HepG2 (cell line): ENCODE data around the gene ARHGAP33. TPM values are rescaled to one million over a fixed set of nuclear protein-coding genes. Genes with fewer than 3 reads are reported as not detected.

ENCODE experiments used
- AGO1 ChIP-seq: fragments of 200-400 bp; formaldehyde crosslinking; IDR thresholded peaks from 2 replicates; pipeline ENCODE4 v1.6.1; 2017; ENCODE audit warnings: mild to moderate bottlenecking, low read depth, low read length, moderate library complexity; ENCODE audit not compliant: poor library complexity, severe bottlenecking
- ASH2L ChIP-seq: fragments of 300-600, 200-600 bp; sonication (generic); IDR thresholded peaks from 2 replicates; pipeline ENCODE4 v1.7.0; 2017; ENCODE audit warnings: low read depth, mild to moderate bottlenecking, moderate library complexity, mixed read lengths, low read length; ENCODE audit not compliant: insufficient read length
- ATF7-NPFF ChIP-seq: sonication (generic); formaldehyde crosslinking; IDR thresholded peaks from 2 replicates; pipeline ENCODE4 v1.8.1; 2023; ENCODE audit warnings: mild to moderate bottlenecking, low read depth, missing genetic modification reagents, moderate library complexity
- FOSL2 ChIP-seq: sonication (generic); formaldehyde crosslinking; IDR thresholded peaks from 2 replicates; pipeline ENCODE4 v1.4.0; 2020; ENCODE audit warnings: missing genetic modification reagents
- HES4 ChIP-seq: sonication (generic); formaldehyde crosslinking; IDR thresholded peaks from 2 replicates; pipeline ENCODE4 v1.9.0; 2021; ENCODE audit warnings: mild to moderate bottlenecking, missing genetic modification reagents, borderline replicate concordance
- MEIS2 ChIP-seq: sonication (generic); formaldehyde crosslinking; IDR thresholded peaks from 2 replicates; pipeline ENCODE4 v1.9.0; 2021; ENCODE audit warnings: mild to moderate bottlenecking, missing genetic modification reagents
- MYNN ChIP-seq: sonication (generic); formaldehyde crosslinking; IDR thresholded peaks from 2 replicates; pipeline ENCODE4 v1.4.0; 2020; ENCODE audit warnings: mild to moderate bottlenecking, low read depth, missing genetic modification reagents
- PAXIP1 ChIP-seq: sonication (generic); formaldehyde crosslinking; conservative IDR thresholded peaks from 2 replicates; pipeline ENCODE4 v1.4.0; 2020; ENCODE audit warnings: mild to moderate bottlenecking, missing genetic modification reagents, moderate library complexity
- PBX2 ChIP-seq: IDR thresholded peaks from 2 replicates; pipeline ENCODE4 v1.6.1; 2016; ENCODE audit warnings: control low read depth
- POLR2G ChIP-seq: fragments of 200-400 bp; formaldehyde crosslinking; IDR thresholded peaks from 2 replicates; pipeline ENCODE4 v1.6.1; 2018; ENCODE audit warnings: mild to moderate bottlenecking, low read depth, low read length, moderate library complexity
- TBL1XR1 ChIP-seq: fragments of 150-350 bp; IDR thresholded peaks from 2 replicates; pipeline ENCODE4 v1.6.1; 2014; ENCODE audit warnings: borderline replicate concordance, low read length; ENCODE audit not compliant: partially characterized antibody
- ZBTB21 ChIP-seq: sonication (generic); formaldehyde crosslinking; IDR thresholded peaks from 2 replicates; pipeline ENCODE4 v1.4.0; 2020; ENCODE audit warnings: missing genetic modification reagents
- ZNF224 ChIP-seq: sonication (generic); formaldehyde crosslinking; IDR thresholded peaks from 2 replicates; pipeline ENCODE4 v1.5.0; 2020; ENCODE audit warnings: mild to moderate bottlenecking, missing genetic modification reagents
- ZNF414 ChIP-seq: sonication (generic); formaldehyde crosslinking; IDR thresholded peaks from 2 replicates; pipeline ENCODE4 v1.5.0; 2020; ENCODE audit warnings: missing genetic modification reagents
- ZNF446 ChIP-seq: sonication (generic); formaldehyde crosslinking; IDR thresholded peaks from 2 replicates; pipeline ENCODE4 v1.5.0; 2020; ENCODE audit warnings: mild to moderate bottlenecking, missing genetic modification reagents
- ZNF577 ChIP-seq: sonication (generic); formaldehyde crosslinking; IDR thresholded peaks from 2 replicates; pipeline ENCODE4 v1.4.0; 2020; ENCODE audit warnings: mild to moderate bottlenecking, low read depth, missing genetic modification reagents, borderline replicate concordance
- ZNF713 ChIP-seq: sonication (generic); formaldehyde crosslinking; IDR thresholded peaks from 2 replicates; pipeline ENCODE4 v1.4.0; 2020; ENCODE audit warnings: mild to moderate bottlenecking, missing genetic modification reagents
- polyA plus RNA-seq, 8 experiments: library from polyadenylated mRNA; depleted of rRNA in 3 of 8; stranded (reverse) in 7 of 8; unstranded in 1 of 8; fragments of >200 nt; fragmentation: Illumina TruSeq in 4 of 8; extraction: Trizol in 4 of 8; gene quantifications; 2 replicates each; pipeline versions ENCODE4 v1.2.1 to v1.2.3, GENCODE V29; 2011 to 2016; ENCODE audit warnings: low read depth in 4 of 8, missing spikeins in 1 of 8, mixed read lengths in 1 of 8; ENCODE audit not compliant: insufficient read depth in 1 of 8
- total RNA-seq, 5 experiments: library from RNA; depleted of rRNA; stranded (reverse); fragments of >200 nt; fragmentation: Illumina TruSeq; extraction: Trizol; gene quantifications; 2 replicates each; pipeline ENCODE4 v1.2.3, GENCODE V29; 2016; ENCODE audit warnings: low read depth in 1 of 5
- TF ChIP-seq, protein P1 (sequence below): sonication (generic); formaldehyde crosslinking; IDR thresholded peaks from 2 replicates; pipeline ENCODE4 v1.4.0; 2020; ENCODE audit warnings: missing genetic modification reagents, mild to moderate bottlenecking, borderline replicate concordance
- TF ChIP-seq, protein P2 (sequence below): sonication (generic); formaldehyde crosslinking; IDR thresholded peaks from 2 replicates; pipeline ENCODE4 v1.8.1; 2022; ENCODE audit warnings: mild to moderate bottlenecking, missing genetic modification reagents

The ARHGAP33 gene
- total and polyA plus RNA-seq, 2 of the 13 experiments (the other 11 are each of a cell fraction or from before 2014, with no cell fraction given): 1.3 to 2.7 TPM

DNA sequence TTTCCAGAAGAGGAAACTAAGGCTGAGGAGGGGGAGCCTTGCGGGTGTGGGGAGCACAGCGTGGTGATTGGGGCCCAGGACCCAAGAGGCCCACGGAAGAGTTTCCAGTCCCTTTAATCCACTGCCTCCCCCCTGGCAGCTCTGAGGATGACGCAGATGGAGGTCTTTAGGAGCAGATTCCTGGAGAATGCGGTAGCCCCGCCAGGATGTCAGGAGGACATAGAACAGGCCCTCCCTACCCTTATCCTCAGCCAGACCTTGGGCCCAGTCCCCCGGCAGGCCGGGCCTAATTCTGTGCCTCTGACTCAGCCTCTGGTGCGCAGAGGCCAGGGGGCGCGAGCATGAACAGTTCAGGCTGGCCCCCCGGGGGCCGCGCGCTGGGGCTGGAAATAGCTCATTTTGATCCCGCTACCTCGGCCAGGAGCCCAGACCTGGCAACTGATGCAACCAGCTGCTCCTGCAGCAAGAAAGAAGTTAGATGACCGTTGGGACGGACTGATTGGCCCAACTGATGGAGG lies 18.1 kb upstream of the ARHGAP33 start (continued):
- TF ChIP-seq, protein P1, sequence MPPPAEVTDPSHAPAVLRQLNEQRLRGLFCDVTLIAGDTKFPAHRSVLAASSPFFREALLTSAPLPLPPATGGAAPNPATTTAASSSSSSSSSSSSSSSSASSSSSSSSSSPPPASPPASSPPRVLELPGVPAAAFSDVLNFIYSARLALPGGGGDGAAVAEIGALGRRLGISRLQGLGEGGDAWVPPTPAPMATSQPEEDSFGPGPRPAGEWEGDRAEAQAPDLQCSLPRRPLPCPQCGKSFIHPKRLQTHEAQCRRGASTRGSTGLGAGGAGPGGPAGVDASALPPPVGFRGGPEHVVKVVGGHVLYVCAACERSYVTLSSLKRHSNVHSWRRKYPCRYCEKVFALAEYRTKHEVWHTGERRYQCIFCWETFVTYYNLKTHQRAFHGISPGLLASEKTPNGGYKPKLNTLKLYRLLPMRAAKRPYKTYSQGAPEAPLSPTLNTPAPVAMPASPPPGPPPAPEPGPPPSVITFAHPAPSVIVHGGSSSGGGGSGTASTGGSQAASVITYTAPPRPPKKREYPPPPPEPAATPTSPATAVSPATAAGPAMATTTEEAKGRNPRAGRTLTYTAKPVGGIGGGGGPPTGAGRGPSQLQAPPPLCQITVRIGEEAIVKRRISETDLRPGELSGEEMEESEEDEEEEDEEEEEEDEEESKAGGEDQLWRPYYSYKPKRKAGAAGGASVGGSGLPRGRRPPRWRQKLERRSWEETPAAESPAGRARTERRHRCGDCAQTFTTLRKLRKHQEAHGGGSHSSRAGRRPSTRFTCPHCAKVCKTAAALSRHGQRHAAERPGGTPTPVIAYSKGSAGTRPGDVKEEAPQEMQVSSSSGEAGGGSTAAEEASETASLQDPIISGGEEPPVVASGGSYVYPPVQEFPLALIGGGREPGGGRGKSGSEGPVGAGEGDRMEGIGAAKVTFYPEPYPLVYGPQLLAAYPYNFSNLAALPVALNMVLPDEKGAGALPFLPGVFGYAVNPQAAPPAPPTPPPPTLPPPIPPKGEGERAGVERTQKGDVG: 0 out of 2 replicates have a peak, but pooled peaks have one; percentile 3
- TF ChIP-seq MYNN (CRISPR knock-in tag): no peak
- peak; percentile 13; the same call in 1 of the 2 replicates for TF ChIP-seq PAXIP1 (CRISPR knock-in tag)
- TF ChIP-seq, protein P2, sequence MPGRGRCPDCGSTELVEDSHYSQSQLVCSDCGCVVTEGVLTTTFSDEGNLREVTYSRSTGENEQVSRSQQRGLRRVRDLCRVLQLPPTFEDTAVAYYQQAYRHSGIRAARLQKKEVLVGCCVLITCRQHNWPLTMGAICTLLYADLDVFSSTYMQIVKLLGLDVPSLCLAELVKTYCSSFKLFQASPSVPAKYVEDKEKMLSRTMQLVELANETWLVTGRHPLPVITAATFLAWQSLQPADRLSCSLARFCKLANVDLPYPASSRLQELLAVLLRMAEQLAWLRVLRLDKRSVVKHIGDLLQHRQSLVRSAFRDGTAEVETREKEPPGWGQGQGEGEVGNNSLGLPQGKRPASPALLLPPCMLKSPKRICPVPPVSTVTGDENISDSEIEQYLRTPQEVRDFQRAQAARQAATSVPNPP: no peak
- TF ChIP-seq POLR2G: 0 out of 2 replicates have a peak, but pooled peaks have one; percentile 19
- TF ChIP-seq ZBTB21 (CRISPR knock-in tag): no peak
- 0 out of 2 replicates have a peak, but pooled peaks have one; percentile 35 for TF ChIP-seq ZNF224 (CRISPR knock-in tag)
- TF ChIP-seq ZNF446 (CRISPR knock-in tag): 0 out of 2 replicates have a peak, but pooled peaks have one; percentile 31
- no peak for TF ChIP-seq ASH2L
- no peak for TF ChIP-seq ZNF577
- TF ChIP-seq MEIS2 (CRISPR knock-in tag): peak; percentile 19; the same call in 1 of the 2 replicates
- TF ChIP-seq AGO1: peak; percentile 76
- no peak for TF ChIP-seq ZNF414
- no peak for TF ChIP-seq PBX2 (CRISPR knock-in tag)
- no peak for TF ChIP-seq TBL1XR1
- no peak for TF ChIP-seq ZNF713 (CRISPR knock-in tag)
- no peak for TF ChIP-seq ATF7-NPFF (CRISPR knock-in tag)
- TF ChIP-seq FOSL2: peak; percentile 29; the same call in 1 of the 2 replicates
- no peak for TF ChIP-seq HES4 (CRISPR knock-in tag)
- TF ChIP-seq, all 625 proteins: peak for 22
